Nucleus accumbens (tissue), 56 donors: Measurements from ENCODE around the gene TTC24.

Source experiments
- DNase-seq, 56 donors: peaks; one replicate each; lab custom pipeline; 2025; lab: John Stamatoyannopoulos, UW

Gene TTC24

DNA sequence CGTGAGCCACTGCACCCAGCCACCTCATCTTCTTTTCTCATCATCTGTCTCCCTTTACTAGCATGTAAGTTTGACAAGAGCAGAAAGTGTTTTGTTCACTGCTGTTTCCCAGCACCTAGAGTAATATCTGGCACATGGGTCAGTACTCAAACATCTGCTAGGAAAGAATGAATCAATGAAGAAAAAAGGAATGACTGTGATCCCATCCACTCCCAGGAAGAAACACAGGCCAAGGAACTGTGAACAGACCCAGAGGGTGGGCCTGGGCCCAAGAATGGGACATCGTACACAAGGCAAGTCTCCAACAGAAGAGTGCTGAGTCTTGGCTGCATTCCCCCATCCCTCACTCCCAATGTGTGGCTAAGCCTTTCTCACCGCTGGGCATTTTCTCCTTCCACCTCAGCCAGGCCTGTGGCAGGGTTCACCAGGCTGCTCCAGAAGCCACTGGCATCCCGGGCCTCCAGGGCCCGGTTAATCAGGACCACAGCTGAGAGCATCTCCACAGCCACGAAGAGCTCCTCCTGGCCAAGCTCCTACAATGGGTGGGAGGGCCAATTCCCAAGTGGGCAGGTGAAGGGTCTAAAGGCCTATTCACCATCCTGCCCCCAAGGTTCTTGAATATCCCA lies 25.6 kb upstream of the TTC24 start:
- DNase-seq: peak in 1 of 56 donors; percentile 18

- DNase-seq: no peak
These were observed 24.6 kb upstream of the TTC24 start for GRCh38 chr1:156554971-156555370.

- DNase-seq: no peak
These were observed 23.8 kb upstream of the TTC24 start for GRCh38 chr1:156555715-156556114.

DNA sequence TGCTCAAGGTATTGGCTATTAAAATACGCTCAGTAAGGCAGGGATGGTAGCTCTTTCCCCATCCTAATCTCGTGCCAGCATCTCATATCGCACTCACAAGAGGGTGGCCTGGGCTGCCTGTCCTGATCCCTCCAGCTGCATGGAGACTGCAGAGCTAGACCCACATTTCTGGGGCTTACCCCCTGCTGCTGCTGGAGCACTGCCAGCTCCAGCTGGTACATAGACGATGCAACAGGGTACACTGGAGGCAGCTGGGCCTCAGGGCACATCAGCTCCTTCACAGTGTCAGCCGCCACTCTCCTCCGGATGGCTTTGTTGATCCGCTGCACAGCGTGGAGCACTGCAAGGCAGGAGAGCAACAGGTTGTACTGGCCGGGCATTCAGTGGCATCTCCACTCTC lies 23.2 kb upstream of the TTC24 start:
- DNase-seq: no peak

- no peak for DNase-seq
These were observed 20.3 kb upstream of the TTC24 start for GRCh38 chr1:156559086-156559796.

GRCh38 chr1:156559797-156560385 lies 19.6 kb upstream of the TTC24 start:
- no peak for DNase-seq

DNA sequence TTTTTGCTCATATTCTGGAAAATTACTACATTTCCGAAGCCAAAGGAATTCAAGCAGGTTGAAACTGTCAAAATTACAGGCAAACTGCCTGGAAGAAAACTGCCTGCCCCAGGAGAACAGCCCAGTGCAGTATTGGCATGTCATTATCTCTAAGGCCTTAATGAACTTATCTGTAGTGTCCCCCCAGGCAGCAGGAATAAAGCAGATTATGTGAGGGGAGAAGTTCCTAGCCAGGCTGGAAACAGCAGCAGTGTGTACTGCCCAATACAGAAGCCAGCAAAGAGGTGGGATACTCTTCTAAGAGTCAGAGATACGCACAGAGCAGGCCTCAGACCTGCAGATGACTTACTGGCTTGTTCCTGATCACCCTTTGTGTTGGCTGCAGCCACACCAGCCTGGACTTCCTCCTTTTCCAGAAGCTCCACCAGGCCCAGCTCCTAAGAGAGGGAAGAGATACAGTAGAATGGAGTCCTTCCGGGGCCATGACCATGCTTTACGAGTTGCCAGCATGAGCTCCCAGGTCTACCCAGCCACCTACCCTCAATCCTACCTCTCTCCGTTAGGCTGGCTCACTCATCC lies 18.8 kb upstream of the TTC24 start:
- no peak for DNase-seq

- DNase-seq: no peak
These were observed 14.0 kb upstream of the TTC24 start for GRCh38 chr1:156565519-156565918.

DNA sequence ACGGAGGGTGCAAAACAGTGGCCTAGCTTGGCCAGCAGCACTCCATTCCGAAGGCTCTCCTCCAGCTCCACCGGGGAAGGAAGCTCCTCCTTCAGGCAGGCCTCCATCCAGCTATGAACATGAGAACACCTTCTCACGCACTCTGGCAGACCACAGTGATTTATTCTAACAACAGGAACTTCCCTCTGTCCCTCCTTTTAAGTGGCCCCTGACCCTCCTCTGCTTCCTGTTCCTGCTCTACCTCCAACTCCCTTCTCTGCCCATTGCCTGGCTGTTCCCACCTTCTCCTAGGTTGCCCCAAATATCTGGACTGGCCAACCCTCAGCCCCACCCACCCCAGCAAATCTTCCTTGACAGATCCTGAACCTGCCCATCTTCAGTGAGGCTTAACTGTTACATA lies 13.1 kb upstream of the TTC24 start:
- DNase-seq: no peak

GRCh38 chr1:156571261-156571852 lies 8.2 kb upstream of the TTC24 start:
- DNase-seq: no peak

- DNase-seq: peak in 52 of 56 donors; percentile 12 to 85 (median 55)
These were observed 7.4 kb upstream of the TTC24 start, which contains the start of gene IQGAP3 for GRCh38 chr1:156571919-156572662. Gene IQGAP3 (minus strand): TSS chr1:156572565. CDS start chr1:156572529, 36 bp downstream.

DNA sequence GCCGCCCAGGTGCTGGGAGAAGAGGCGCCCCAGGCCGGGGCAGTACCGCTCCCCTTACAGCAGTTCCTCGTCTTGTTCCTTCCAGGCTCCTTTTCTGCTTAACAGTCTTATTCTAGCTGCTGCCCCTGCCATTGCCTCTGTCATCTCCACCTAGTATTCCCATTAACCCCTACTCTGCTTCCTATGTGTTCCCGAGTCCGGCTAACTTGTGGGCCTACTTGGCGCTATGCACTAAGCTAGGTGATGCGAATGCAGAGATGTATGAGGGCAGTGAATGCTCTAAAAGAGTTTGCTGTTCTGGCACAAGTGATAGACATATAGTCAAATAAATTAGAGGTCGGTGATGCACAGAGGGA lies 6.9 kb upstream of the TTC24 start:
- peak in 1 of 56 donors; percentile 20 for DNase-seq

GRCh38 chr1:156574039-156574633 lies 5.4 kb upstream of the TTC24 start:
- no peak for DNase-seq

GRCh38 chr1:156577550-156577949 lies 2.0 kb upstream of the TTC24 start:
- DNase-seq: no peak

DNA sequence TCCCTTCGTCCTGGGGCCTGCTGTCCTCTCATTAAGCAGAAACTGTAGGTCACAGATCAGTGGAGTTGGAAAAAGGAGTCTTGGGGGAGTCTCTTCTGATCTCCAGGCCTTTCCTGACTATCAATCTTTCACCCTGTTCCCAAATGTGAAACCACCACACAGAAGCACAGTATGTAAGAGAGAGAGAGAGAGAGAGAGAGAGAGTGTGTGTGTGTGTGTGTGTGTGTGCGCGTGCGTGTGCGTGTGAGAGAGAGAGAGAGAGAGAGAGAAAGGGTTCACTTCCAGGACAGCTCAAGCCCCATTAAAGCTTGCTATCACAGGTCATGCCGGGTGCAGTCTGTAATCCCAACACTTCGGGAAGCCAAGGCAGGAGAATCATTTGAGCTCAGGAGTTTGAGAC lies 1.5 kb upstream of the TTC24 start:
- no peak for DNase-seq

DNA sequence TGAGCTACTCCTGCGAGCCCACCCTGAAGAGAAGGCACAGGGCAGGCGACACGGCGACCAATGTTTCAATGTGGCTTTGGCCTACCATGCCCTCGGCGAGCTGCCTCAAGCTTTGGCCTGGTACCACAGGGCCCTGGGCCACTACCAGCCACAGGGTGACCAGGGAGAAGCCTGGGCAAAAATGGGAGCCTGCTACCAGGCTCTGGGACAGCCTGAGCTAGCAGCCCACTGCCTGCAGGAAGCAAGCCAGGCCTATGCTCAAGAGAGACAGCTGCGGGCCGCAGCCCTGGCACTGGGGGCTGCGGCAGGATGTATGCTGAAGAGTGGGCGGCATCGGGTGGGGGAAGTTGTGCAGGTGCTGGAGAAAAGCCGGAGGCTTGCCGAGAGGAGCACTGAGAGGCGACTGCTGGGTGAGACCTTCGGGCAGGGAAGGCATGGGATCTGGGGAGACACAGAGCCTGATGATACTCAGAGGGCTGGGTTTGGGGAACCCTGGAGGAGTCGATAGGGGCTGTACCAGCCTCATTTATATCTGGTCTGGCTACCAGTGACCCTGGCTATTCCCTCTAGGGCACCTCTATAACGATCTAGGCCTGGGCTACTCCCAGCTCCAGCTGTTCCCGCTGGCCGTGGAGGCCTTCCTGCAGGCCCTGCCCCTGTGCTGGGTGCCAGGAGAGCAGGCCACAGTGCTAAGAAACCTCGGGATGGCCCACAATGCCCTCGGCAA lies 2.3 kb downstream of the TTC24 start:
- DNase-seq: peak in 1 of 56 donors; percentile 3

DNA sequence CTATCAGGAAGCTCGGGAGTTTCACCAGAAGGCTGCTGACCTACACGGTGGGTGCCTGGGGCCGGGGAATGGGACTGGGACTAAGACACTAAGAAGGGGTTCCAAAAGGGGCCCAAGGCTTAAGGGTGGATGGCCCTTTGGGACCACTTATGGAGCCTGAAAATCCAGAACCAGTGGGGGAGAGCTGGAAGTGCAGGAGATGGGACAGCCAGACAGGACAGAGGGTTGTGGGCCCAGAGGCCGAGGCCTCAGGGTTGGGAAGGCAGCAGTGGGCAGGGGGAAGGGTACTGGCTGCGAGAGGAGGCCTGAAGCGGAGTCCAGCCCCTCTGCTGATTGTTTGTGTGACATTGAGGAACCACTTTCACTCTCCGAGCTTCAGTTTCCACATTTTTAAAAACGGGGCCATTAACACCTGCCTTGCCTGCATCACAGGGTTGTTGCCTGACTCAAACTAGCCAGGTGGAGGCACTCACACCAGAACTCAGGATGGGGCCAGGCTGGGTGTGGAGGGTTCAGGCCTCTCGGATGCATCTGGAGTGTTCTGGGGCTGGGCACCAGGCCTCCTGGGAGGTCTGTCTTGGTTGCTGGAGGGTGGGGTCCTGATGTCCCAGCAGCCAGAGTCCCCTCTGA lies 3.0 kb downstream of the TTC24 start:
- no peak for DNase-seq

GRCh38 chr1:156583821-156584622 lies 4.5 kb downstream of the TTC24 start:
- DNase-seq: peak in 47 of 56 donors; percentile 7 to 85 (median 37)
